ENCODE results near the gene SPDL1. TPM values are rescaled to one million over a fixed set of nuclear protein-coding genes. Genes with fewer than 3 reads are reported as not detected.

SPDL1 gene
- total RNA-seq, 2 experiments from 2014 or later: 40.1 to 40.2 TPM

Other genes starting within 250 kb of the SPDL1 start
- 100 to 1,000 TPM; 180 to 181 TPM for gene DOCK2, start 53.5 kb downstream of the SPDL1 start, total RNA-seq

Data from activated CD8-positive, alpha-beta T cell treated with anti-CD3 and anti-CD28 coated beads for 36 hours (primary cell).